GM23338 (cell line): ENCODE measurements around the gene ZNF202. TPM values are rescaled to one million over a fixed set of nuclear protein-coding genes. Genes with fewer than 3 reads are reported as not detected.

Experiments
- ATAC-seq: fragments of 200-7000 bp; cut with Tn5 transposase; 3 replicates; pipeline ENCODE4 v1.9.1; 2020
- DNase-seq: peaks from one replicate; pipeline ENCODE4 v3.0.0-alpha.2; 2015; ENCODE audit warnings: low spot score
- H2AFZ ChIP-seq: fragments of 200-600 bp; sonication (generic); 2 replicates; pipeline ENCODE4 v1.8.0; 2016; ENCODE audit warnings: antibody characterized with exemption, mild to moderate bottlenecking, moderate library complexity
- H3F3A ChIP-seq: fragments of 200-600 bp; sonication (generic); replicated peaks from 2 replicates; pipeline ENCODE4 v1.8.0; 2017; ENCODE audit warnings: antibody characterized with exemption, mixed run types, low read depth
- H3K27ac ChIP-seq: fragments of 200-600 bp; sonication (generic); 2 replicates; pipeline ENCODE4 v1.6.1; 2016; ENCODE audit warnings: low read depth
- H3K27me3 ChIP-seq: fragments of 200-600 bp; sonication (generic); 2 replicates; pipeline ENCODE4 v1.8.0; 2016; ENCODE audit warnings: mild to moderate bottlenecking, mixed run types, moderate library complexity; ENCODE audit not compliant: insufficient read depth
- H3K36me3 ChIP-seq: fragments of 200-600 bp; sonication (generic); 2 replicates; pipeline ENCODE4 v1.8.0; 2016; ENCODE audit warnings: mild to moderate bottlenecking; ENCODE audit not compliant: insufficient read depth
- H3K4me1 ChIP-seq: fragments of 200-600 bp; sonication (generic); 2 replicates; pipeline ENCODE4 v1.8.0; 2016; ENCODE audit warnings: mild to moderate bottlenecking, moderate library complexity; ENCODE audit not compliant: insufficient read depth
- H3K4me2 ChIP-seq: fragments of 200-600 bp; sonication (generic); 2 replicates; pipeline ENCODE4 v1.7.1; 2017; ENCODE audit warnings: mixed run types
- H3K4me3 ChIP-seq: fragments of 200-600 bp; sonication (generic); 2 replicates; pipeline ENCODE4 v1.6.1; 2016; ENCODE audit warnings: mixed run types
- H3K79me2 ChIP-seq: fragments of 200-600 bp; sonication (generic); replicated peaks from 2 replicates; pipeline ENCODE4 v1.8.0; 2017; ENCODE audit warnings: mild to moderate bottlenecking; ENCODE audit not compliant: insufficient read depth
- H3K9me2 ChIP-seq: fragments of 200-600 bp; sonication (generic); 2 replicates; pipeline ENCODE4 v1.8.0; 2017; ENCODE audit not compliant: insufficient read depth
- H4K20me1 ChIP-seq: fragments of 200-600 bp; sonication (generic); replicated peaks from 2 replicates; pipeline ENCODE4 v1.8.0; 2017; ENCODE audit warnings: mild to moderate bottlenecking; ENCODE audit not compliant: insufficient read depth
- H3K27ac Mint-ChIP-seq: 2 replicates; pipeline ENCODE4 v1.8.0; 2020; ENCODE audit warnings: inconsistent platforms, mild to moderate bottlenecking, moderate library complexity, mixed read lengths
- H3K27me3 Mint-ChIP-seq: 3 replicates; pipeline ENCODE4 v1.8.0; 2022; ENCODE audit warnings: low read depth, mild to moderate bottlenecking, moderate library complexity, mixed read lengths, inconsistent platforms; ENCODE audit not compliant: insufficient read depth, poor library complexity
- H3K36me3 Mint-ChIP-seq: 3 replicates; pipeline ENCODE4 v1.8.0; 2021; ENCODE audit warnings: low read depth, mild to moderate bottlenecking, inconsistent platforms, moderate library complexity, mixed read lengths
- H3K4me1 Mint-ChIP-seq: 3 replicates; pipeline ENCODE4 v1.8.0; 2020; ENCODE audit warnings: mild to moderate bottlenecking, inconsistent platforms, mixed read lengths
- H3K4me3 Mint-ChIP-seq: 3 replicates; pipeline ENCODE4 v1.8.0; 2021; ENCODE audit warnings: moderate library complexity, mild to moderate bottlenecking, inconsistent platforms, mixed read lengths
- H3K9me3 Mint-ChIP-seq: 3 replicates; pipeline ENCODE4 v1.8.0; 2020; ENCODE audit warnings: moderate library complexity, mild to moderate bottlenecking, inconsistent platforms, mixed read lengths
- CREB1 ChIP-seq: fragments of 250-450 bp; sonication (Bioruptor Pico); IDR thresholded peaks from 2 replicates; pipeline ENCODE4 v1.5.0; 2020; ENCODE audit warnings: low read depth, mild to moderate bottlenecking, moderate library complexity
- JUNB ChIP-seq: IDR thresholded peaks from one replicate; pipeline ENCODE4 v1.6.1; 2016; ENCODE audit warnings: antibody characterized with exemption; ENCODE audit not compliant: unreplicated experiment
- NANOG ChIP-seq: IDR thresholded peaks from 2 replicates; pipeline ENCODE4 v1.6.1; 2016; ENCODE audit warnings: antibody characterized with exemption, borderline replicate concordance
- STAT1 ChIP-seq: IDR thresholded peaks from one replicate; pipeline ENCODE4 v1.6.1; 2016; ENCODE audit warnings: antibody characterized with exemption; ENCODE audit not compliant: unreplicated experiment
- ZNF114 ChIP-seq: fragments of 250-450 bp; sonication (Bioruptor Pico); IDR thresholded peaks from 2 replicates; pipeline ENCODE4 v1.5.0; 2020; ENCODE audit warnings: mild to moderate bottlenecking, moderate library complexity
- ZNF331 ChIP-seq: fragments of 250-450 bp; sonication (Bioruptor Pico); IDR thresholded peaks from 2 replicates; pipeline ENCODE4 v1.5.0; 2020; ENCODE audit warnings: low read depth, mild to moderate bottlenecking, moderate library complexity
- polyA plus RNA-seq: library from polyadenylated mRNA; unstranded; fragments of >200 nt; fragmentation: Nextera tagmentation; extraction: Ambion mirVana; gene quantifications from 2 replicates; pipeline ENCODE4 v1.2.1, GENCODE V29; 2016
- total RNA-seq: library from RNA; depleted of rRNA; stranded (reverse); fragments of >200 nt; shearing (Covaris generic); gene quantifications from 2 replicates; pipeline ENCODE4 v1.2.3, GENCODE V29; 2014
- TF ChIP-seq, protein P1 (sequence below): fragments of 250-450 bp; sonication (Bioruptor Pico); IDR thresholded peaks from 2 replicates; pipeline ENCODE4 v1.5.0; 2020; ENCODE audit warnings: mild to moderate bottlenecking, moderate library complexity
- TF ChIP-seq, protein P2 (sequence below): IDR thresholded peaks from one replicate; pipeline ENCODE4 v1.6.1; 2018; ENCODE audit warnings: antibody characterized with exemption; ENCODE audit not compliant: unreplicated experiment
- TF ChIP-seq, protein P3 (sequence below): IDR thresholded peaks from 2 replicates; pipeline ENCODE4 v1.6.1; 2016; ENCODE audit warnings: antibody characterized with exemption

Gene ZNF202
- total and polyA plus RNA-seq, 2 experiments from 2014 or later = 18.2 to 36.7 TPM

DNA sequence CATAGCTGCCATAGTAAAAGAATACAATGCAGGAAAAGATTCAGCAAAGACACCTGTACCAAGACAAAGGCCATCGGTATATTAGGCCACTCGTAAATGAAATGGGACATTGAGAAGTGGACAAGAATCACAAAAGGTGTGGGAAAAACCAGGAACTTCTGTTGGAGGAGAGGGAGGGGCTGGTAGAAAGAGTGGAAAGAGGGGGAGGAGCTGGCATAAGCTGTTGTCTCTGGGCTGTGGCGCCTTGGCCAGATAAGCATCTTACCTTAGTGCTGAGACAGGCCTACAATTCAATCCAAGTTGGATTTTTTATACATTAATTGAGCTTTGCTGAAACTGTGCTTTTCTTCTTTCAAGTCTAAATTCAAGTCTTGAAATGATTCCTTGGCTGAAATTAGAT, 37.1 kb downstream of the ZNF202 start (continued):
- TF ChIP-seq CREB1 (CRISPR knock-in tag) = no peak
- no peak for TF ChIP-seq STAT1
- no peak for TF ChIP-seq ZNF114

DNA sequence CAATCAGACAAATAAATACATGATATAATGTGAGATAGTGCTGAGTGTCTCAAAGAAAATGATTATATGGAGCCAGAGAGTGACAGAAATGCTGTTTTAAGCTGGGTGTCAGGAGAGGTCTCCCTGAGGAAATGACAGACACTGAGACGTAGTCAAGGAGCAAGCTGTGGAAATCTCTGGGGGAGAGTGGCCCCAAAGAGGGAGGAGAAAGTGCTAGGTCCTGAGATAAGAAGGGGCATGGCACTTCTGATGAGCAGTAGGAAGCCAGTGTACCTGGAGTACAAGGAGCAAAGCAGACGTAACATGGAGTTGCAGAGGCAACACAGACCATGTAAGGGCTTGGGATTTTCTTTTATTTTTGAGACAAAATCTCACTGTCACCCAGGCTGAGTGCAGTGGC, 38.8 kb downstream of the ZNF202 start:
- Mint-ChIP-seq H3K27ac (no peak overlapping the region), H3K36me3 (no peaks in the 10 kb centered on the region), H3K4me3 (no peak overlapping the region), H3K27me3 (peaks cover 5% of the 10 kb centered on the region), H3K4me1 (no peaks in the 10 kb centered on the region; the same call in 2 of the 3 replicates), H3K9me3 (no peaks in the 10 kb centered on the region)
- Histone ChIP-seq H3K79me2 (no peaks in the 10 kb centered on the region), H3K27ac (no peak overlapping the region), H3K4me1 (no peaks in the 10 kb centered on the region), H3K27me3 (no peaks in the 10 kb centered on the region), H3F3A (no peaks in the 10 kb centered on the region), H3K9me2 (no peaks in the 10 kb centered on the region), H4K20me1 (no peaks in the 10 kb centered on the region), H3K4me3 (no peak overlapping the region), H2AFZ (peak overlapping the region; percentile 63; the same call in 1 of the 2 replicates), H3K4me2 (no peak overlapping the region), H3K36me3 (no peaks in the 10 kb centered on the region)
- ATAC-seq = no peak
- TF ChIP-seq NANOG (no peak), JUNB (no peak), CREB1 (CRISPR knock-in tag) (no peak), ZNF114 (no peak), ZNF331 (CRISPR knock-in tag) (no peak)
- TF ChIP-seq, protein P1, sequence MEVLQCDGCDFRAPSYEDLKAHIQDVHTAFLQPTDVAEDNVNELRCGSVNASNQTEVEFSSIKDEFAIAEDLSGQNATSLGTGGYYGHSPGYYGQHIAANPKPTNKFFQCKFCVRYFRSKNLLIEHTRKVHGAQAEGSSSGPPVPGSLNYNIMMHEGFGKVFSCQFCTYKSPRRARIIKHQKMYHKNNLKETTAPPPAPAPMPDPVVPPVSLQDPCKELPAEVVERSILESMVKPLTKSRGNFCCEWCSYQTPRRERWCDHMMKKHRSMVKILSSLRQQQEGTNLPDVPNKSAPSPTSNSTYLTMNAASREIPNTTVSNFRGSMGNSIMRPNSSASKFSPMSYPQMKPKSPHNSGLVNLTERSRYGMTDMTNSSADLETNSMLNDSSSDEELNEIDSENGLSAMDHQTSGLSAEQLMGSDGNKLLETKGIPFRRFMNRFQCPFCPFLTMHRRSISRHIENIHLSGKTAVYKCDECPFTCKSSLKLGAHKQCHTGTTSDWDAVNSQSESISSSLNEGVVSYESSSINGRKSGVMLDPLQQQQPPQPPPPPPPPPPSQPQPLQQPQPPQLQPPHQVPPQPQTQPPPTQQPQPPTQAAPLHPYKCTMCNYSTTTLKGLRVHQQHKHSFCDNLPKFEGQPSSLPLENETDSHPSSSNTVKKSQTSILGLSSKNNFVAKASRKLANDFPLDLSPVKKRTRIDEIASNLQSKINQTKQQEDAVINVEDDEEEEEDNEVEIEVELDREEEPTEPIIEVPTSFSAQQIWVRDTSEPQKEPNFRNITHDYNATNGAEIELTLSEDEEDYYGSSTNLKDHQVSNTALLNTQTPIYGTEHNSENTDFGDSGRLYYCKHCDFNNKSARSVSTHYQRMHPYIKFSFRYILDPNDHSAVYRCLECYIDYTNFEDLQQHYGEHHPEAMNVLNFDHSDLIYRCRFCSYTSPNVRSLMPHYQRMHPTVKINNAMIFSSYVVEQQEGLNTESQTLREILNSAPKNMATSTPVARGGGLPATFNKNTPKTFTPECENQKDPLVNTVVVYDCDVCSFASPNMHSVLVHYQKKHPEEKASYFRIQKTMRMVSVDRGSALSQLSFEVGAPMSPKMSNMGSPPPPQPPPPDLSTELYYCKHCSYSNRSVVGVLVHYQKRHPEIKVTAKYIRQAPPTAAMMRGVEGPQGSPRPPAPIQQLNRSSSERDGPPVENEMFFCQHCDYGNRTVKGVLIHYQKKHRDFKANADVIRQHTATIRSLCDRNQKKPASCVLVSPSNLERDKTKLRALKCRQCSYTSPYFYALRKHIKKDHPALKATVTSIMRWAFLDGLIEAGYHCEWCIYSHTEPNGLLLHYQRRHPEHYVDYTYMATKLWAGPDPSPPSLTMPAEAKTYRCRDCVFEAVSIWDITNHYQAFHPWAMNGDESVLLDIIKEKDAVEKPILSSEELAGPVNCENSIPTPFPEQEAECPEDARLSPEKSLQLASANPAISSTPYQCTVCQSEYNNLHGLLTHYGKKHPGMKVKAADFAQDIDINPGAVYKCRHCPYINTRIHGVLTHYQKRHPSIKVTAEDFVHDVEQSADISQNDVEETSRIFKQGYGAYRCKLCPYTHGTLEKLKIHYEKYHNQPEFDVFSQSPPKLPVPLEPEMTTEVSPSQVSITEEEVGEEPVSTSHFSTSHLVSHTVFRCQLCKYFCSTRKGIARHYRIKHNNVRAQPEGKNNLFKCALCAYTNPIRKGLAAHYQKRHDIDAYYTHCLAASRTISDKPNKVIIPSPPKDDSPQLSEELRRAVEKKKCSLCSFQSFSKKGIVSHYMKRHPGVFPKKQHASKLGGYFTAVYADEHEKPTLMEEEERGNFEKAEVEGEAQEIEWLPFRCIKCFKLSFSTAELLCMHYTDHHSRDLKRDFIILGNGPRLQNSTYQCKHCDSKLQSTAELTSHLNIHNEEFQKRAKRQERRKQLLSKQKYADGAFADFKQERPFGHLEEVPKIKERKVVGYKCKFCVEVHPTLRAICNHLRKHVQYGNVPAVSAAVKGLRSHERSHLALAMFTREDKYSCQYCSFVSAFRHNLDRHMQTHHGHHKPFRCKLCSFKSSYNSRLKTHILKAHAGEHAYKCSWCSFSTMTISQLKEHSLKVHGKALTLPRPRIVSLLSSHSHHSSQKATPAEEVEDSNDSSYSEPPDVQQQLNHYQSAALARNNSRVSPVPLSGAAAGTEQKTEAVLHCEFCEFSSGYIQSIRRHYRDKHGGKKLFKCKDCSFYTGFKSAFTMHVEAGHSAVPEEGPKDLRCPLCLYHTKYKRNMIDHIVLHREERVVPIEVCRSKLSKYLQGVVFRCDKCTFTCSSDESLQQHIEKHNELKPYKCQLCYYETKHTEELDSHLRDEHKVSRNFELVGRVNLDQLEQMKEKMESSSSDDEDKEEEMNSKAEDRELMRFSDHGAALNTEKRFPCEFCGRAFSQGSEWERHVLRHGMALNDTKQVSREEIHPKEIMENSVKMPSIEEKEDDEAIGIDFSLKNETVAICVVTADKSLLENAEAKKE (CRISPR knock-in tag) = no peak
- TF ChIP-seq, protein P2, sequence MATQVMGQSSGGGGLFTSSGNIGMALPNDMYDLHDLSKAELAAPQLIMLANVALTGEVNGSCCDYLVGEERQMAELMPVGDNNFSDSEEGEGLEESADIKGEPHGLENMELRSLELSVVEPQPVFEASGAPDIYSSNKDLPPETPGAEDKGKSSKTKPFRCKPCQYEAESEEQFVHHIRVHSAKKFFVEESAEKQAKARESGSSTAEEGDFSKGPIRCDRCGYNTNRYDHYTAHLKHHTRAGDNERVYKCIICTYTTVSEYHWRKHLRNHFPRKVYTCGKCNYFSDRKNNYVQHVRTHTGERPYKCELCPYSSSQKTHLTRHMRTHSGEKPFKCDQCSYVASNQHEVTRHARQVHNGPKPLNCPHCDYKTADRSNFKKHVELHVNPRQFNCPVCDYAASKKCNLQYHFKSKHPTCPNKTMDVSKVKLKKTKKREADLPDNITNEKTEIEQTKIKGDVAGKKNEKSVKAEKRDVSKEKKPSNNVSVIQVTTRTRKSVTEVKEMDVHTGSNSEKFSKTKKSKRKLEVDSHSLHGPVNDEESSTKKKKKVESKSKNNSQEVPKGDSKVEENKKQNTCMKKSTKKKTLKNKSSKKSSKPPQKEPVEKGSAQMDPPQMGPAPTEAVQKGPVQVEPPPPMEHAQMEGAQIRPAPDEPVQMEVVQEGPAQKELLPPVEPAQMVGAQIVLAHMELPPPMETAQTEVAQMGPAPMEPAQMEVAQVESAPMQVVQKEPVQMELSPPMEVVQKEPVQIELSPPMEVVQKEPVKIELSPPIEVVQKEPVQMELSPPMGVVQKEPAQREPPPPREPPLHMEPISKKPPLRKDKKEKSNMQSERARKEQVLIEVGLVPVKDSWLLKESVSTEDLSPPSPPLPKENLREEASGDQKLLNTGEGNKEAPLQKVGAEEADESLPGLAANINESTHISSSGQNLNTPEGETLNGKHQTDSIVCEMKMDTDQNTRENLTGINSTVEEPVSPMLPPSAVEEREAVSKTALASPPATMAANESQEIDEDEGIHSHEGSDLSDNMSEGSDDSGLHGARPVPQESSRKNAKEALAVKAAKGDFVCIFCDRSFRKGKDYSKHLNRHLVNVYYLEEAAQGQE = no peak
- TF ChIP-seq, protein P3, sequence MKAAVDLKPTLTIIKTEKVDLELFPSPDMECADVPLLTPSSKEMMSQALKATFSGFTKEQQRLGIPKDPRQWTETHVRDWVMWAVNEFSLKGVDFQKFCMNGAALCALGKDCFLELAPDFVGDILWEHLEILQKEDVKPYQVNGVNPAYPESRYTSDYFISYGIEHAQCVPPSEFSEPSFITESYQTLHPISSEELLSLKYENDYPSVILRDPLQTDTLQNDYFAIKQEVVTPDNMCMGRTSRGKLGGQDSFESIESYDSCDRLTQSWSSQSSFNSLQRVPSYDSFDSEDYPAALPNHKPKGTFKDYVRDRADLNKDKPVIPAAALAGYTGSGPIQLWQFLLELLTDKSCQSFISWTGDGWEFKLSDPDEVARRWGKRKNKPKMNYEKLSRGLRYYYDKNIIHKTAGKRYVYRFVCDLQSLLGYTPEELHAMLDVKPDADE = no peak
- DNase-seq = no peak
